Vagina (tissue), 2 donors: Measurements from ENCODE around the gene TTC13. TPM values are rescaled to one million over a fixed set of nuclear protein-coding genes. Genes with fewer than 3 reads are reported as not detected.

Source experiments
- DNase-seq, 2 donors: peaks; one replicate each; pipeline ENCODE4 v3.0.0-alpha.2; 2017; ENCODE audit errors: extremely low spot score in 2 of 2
- H3K27ac ChIP-seq: fragments of 200-600 bp; sonication (generic); one replicate; pipeline ENCODE4 v1.5.1; 2019
- H3K27me3 ChIP-seq: fragments of 200-600 bp; sonication (generic); one replicate; pipeline ENCODE4 v1.5.1; 2019
- H3K36me3 ChIP-seq, 2 donors: fragments of 200-600 bp; sonication (generic); one replicate each; pipeline ENCODE4 v1.5.1; 2017 to 2019
- H3K4me1 ChIP-seq: fragments of 200-600 bp; sonication (generic); one replicate; pipeline ENCODE4 v1.5.1; 2019
- H3K4me3 ChIP-seq, 2 donors: fragments of 200-600 bp; sonication (generic); 1 replicate in 1 of 2; 2 replicates in 1 of 2; pipeline ENCODE4 v1.5.1; 2016 to 2019
- H3K9me3 ChIP-seq: fragments of 200-600 bp; sonication (generic); one replicate; pipeline ENCODE4 v1.5.1; 2019
- CTCF ChIP-seq, 3 experiments: fragments of 450-650 bp in 2 of 3; fragments of 200-600 bp in 1 of 3; sonication (generic) in 1 of 3; IDR thresholded peaks; one replicate each; pipeline ENCODE4 v1.5.1; 2017 to 2019; ENCODE audit warnings: antibody characterized with exemption in 3 of 3, mild to moderate bottlenecking in 2 of 3, moderate library complexity in 2 of 3
- POLR2A ChIP-seq, 2 donors: fragments of 450-650 bp; IDR thresholded peaks; one replicate each; pipeline ENCODE4 v1.6.1; 2017; ENCODE audit warnings: antibody characterized with exemption in 2 of 2, mild to moderate bottlenecking in 2 of 2, moderate library complexity in 2 of 2
- POLR2AphosphoS5 ChIP-seq, 2 donors: sonication (generic); formaldehyde crosslinking; IDR thresholded peaks; one replicate each; pipeline ENCODE4 v1.9.0; 2017; ENCODE audit warnings: antibody characterized with exemption in 2 of 2, mild to moderate bottlenecking in 2 of 2, low read depth in 1 of 2; ENCODE audit not compliant: insufficient read depth in 1 of 2
- intact Hi-C: fragments of 100-400 bp; cut with DNase I; formaldehyde crosslinking; loops from one replicate; pipeline ENCODE4 v1.15.1; 2023
- total RNA-seq: library from RNA; depleted of rRNA; stranded (reverse); fragments of >200 nt; gene quantifications from one replicate; pipeline ENCODE4 v1.2.3, GENCODE V29; 2016

The TTC13 gene
- total RNA-seq, 1 donor from 2014 or later = 37.1 TPM

GRCh38 chr1:230935852-230936251, 42.8 kb downstream of the TTC13 start:
- peaks cover 0 to 6% of the 10 kb centered on the region in 2 donors for H3K36me3 ChIP-seq
- intact Hi-C loops = no loop called here
- no peaks in the 10 kb centered on the region for H3K27me3 ChIP-seq
- TF ChIP-seq POLR2A (IDR thresholded peaks at IDR 0.05) = no peak
- H3K4me1 ChIP-seq = no peaks in the 10 kb centered on the region
- H3K4me3 ChIP-seq = no peak overlapping the region
- no peaks in the 10 kb centered on the region for H3K9me3 ChIP-seq
- DNase-seq = no peak
- H3K27ac ChIP-seq = no peak overlapping the region

GRCh38 chr1:230930986-230931385, 47.7 kb downstream of the TTC13 start:
- H3K27me3 ChIP-seq = no peaks in the 10 kb centered on the region
- peaks cover 0 to 23% of the 10 kb centered on the region in 2 donors for H3K36me3 ChIP-seq
- H3K9me3 ChIP-seq = no peaks in the 10 kb centered on the region
- DNase-seq = no peak
- no peak overlapping the region for H3K27ac ChIP-seq
- intact Hi-C loops = no loop called here
- H3K4me3 ChIP-seq = no peak overlapping the region
- no peak for TF ChIP-seq CTCF (IDR thresholded peaks at IDR 0.05)
- TF ChIP-seq POLR2AphosphoS5 (IDR thresholded peaks at IDR 0.05; ENCODE audit: insufficient read depth in 1 of 2, low read depth in 1 of 2) = no peak
- no peak for TF ChIP-seq POLR2A (IDR thresholded peaks at IDR 0.05)
- no peaks in the 10 kb centered on the region for H3K4me1 ChIP-seq

- Histone ChIP-seq H3K36me3 (peaks cover 0 to 26% of the 10 kb centered on the region in 2 donors), H3K27ac (no peak overlapping the region), H3K9me3 (no peaks in the 10 kb centered on the region), H3K4me1 (no peaks in the 10 kb centered on the region), H3K27me3 (no peaks in the 10 kb centered on the region), H3K4me3 (no peak overlapping the region)
- no peak for TF ChIP-seq CTCF (IDR thresholded peaks at IDR 0.05)
- TF ChIP-seq POLR2A (IDR thresholded peaks at IDR 0.05) = no peak
- no peak for TF ChIP-seq POLR2AphosphoS5 (IDR thresholded peaks at IDR 0.05; ENCODE audit: insufficient read depth in 1 of 2, low read depth in 1 of 2)
- no peak for DNase-seq
- intact Hi-C loops = no loop called here
Measured at GRCh38 chr1:230926182-230926581, 52.5 kb downstream of the TTC13 start.

- TF ChIP-seq CTCF (IDR thresholded peaks at IDR 0.05) (no peak), POLR2A (IDR thresholded peaks at IDR 0.05) (no peak), POLR2AphosphoS5 (IDR thresholded peaks at IDR 0.05; ENCODE audit: insufficient read depth in 1 of 2, low read depth in 1 of 2) (no peak)
Measured at GRCh38 chr1:230925608-230926007, 53.1 kb downstream of the TTC13 start.

GRCh38 chr1:230923176-230923575, 55.5 kb downstream of the TTC13 start:
- DNase-seq = no peak
- Histone ChIP-seq H3K27ac (no peak overlapping the region), H3K36me3 (peaks cover 0 to 29% of the 10 kb centered on the region in 2 donors), H3K9me3 (no peaks in the 10 kb centered on the region), H3K4me3 (no peak overlapping the region), H3K4me1 (no peaks in the 10 kb centered on the region), H3K27me3 (no peaks in the 10 kb centered on the region)
- intact Hi-C loops = no loop called here
- TF ChIP-seq POLR2AphosphoS5 (IDR thresholded peaks at IDR 0.05; ENCODE audit: insufficient read depth in 1 of 2, low read depth in 1 of 2) = no peak
- no peak for TF ChIP-seq CTCF (IDR thresholded peaks at IDR 0.05)
- no peak for TF ChIP-seq POLR2A (IDR thresholded peaks at IDR 0.05)

More at GRCh38 chr1:230925608-230926007, 53.1 kb downstream of the TTC13 start:
- intact Hi-C loops = no loop called here
- Histone ChIP-seq H3K27ac (no peak overlapping the region), H3K4me1 (no peaks in the 10 kb centered on the region), H3K9me3 (no peaks in the 10 kb centered on the region), H3K36me3 (peaks cover 0 to 26% of the 10 kb centered on the region in 2 donors), H3K4me3 (no peak overlapping the region), H3K27me3 (no peaks in the 10 kb centered on the region)
- no peak for DNase-seq
